HG02571 (cell line): ENCODE data around the gene MGRN1.

Experiments used
- ATAC-seq: cut with Tn5 transposase; IDR thresholded peaks from one replicate; pipeline ENCODE4 v1.9.1; 2021; ENCODE audit warnings: mild to moderate bottlenecking, moderate library complexity; ENCODE audit not compliant: unreplicated experiment

Gene MGRN1

GRCh38 chr16:4618645-4619418 lies 5.8 kb upstream of the MGRN1 start:
- no peak for ATAC-seq

DNA sequence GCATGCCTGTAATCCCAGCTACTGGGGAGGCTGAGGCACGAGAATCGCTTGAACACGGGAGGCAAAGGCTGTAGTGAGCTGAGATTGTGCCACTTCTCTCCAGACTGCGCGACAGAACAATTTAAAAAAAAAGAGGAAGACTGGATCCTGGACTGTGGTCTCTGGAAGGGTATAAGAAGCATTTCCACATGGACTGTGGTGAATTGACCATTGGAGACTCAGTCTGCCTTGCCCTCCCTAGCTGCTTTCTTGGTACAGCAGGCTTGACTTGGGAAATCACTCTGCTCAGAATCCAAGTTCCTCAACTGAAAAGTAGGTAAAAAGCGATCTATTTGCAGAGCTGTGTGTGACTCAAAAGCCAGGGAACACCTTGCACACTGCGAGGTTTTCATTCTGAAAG lies 1.0 kb upstream of the MGRN1 start:
- no peak for ATAC-seq

- peak; percentile 47 for ATAC-seq
Measured at GRCh38 chr16:4624827-4625559, 367 bp downstream of the MGRN1 start.

DNA sequence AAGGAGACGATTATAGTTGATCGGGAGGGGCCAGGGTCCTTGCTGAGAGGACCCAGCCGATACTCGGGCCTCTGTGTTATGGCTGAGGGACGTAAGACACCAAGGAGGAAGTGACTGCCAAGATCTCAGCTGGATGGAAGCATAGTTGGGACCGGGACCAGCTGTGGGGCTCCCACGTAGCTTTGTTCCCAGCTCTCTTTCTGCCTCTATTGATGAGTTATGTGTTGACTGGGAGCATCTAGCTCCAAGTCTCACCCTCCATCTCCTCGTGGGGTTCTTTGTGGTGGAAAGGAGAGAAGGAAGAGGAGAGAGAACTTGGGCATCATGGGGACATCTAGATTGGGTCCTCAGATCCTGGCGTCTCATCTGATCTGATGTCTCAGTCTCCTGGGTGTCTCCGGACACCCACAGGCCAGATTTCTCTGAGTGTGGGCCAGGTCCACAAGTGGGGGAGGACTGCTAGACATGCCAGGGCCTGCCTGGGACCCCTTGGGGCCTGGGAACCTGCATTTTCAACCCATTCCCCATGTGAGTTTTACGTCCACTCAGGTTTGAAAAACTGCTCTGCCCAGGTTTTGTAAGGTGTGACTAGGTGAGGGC lies 1.0 kb downstream of the MGRN1 start:
- no peak for ATAC-seq

- no peak for ATAC-seq
Measured at GRCh38 chr16:4626396-4626795, 1.8 kb downstream of the MGRN1 start.

GRCh38 chr16:4628283-4628682 lies 3.7 kb downstream of the MGRN1 start:
- no peak for ATAC-seq

- ATAC-seq = no peak
Measured at GRCh38 chr16:4631444-4631843, 6.8 kb downstream of the MGRN1 start.

- ATAC-seq = no peak
Measured at GRCh38 chr16:4633910-4634635, 9.4 kb downstream of the MGRN1 start.

- no peak for ATAC-seq
Measured at GRCh38 chr16:4634768-4635167, 10.1 kb downstream of the MGRN1 start.

DNA sequence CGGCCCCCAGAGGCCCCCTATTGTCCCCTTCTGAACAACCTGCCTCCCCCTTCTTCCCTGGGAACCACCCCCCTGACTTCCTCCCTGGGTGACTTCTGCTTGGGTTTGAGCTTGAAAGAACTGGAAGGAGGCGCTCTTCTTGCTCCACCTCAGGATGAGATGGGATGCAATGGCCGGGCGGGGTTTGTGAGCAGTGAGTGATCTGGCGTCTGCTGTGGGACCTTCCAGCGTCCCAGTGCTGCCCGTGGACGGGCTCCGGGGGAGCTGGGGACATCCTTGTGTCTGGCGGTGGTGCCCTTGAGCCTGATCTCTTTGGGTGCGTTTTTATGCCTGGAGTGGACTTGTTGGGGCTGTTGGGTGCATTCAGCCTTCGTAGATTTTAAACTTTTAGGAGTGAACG lies 11.6 kb downstream of the MGRN1 start:
- no peak for ATAC-seq

- no peak for ATAC-seq
Measured at GRCh38 chr16:4637501-4638166, 13.0 kb downstream of the MGRN1 start.

GRCh38 chr16:4639899-4640509 lies 15.4 kb downstream of the MGRN1 start:
- ATAC-seq = no peak

DNA sequence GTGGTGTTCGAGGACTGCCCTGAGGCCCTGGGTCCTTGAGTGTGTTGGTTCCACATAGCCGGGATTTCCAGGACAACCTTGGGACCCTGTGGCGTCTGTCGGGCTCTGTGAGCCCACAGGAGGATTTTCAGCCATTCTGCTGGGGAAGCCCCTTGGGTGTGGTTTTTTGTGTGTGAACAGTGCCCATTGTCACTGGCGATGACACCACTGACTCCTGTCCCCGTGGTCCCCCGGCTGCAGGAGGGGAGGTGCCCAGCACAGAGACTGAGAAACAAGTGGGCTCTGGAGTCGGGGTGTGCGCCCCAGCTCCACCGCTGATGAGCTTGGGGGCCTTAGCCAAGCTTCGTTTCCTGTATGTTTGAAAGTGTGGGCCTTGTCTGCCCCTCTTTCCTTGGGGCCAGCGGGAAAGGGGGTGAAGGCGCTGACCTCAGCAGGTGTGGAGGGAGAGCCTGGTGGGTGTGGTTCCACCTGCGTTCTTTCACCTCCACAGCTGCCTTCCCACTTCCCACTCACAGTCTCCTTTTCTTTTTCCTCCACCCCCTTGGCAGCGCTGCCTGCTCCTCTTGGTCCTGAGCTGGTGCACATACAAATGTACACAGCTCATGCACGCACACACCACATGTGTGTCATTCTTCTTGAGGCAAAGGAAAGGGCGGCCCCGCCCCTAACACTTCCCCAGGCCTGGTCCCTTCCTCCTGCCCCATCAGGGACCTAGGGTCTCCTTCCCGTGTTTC lies 16.1 kb downstream of the MGRN1 start:
- no peak for ATAC-seq

DNA sequence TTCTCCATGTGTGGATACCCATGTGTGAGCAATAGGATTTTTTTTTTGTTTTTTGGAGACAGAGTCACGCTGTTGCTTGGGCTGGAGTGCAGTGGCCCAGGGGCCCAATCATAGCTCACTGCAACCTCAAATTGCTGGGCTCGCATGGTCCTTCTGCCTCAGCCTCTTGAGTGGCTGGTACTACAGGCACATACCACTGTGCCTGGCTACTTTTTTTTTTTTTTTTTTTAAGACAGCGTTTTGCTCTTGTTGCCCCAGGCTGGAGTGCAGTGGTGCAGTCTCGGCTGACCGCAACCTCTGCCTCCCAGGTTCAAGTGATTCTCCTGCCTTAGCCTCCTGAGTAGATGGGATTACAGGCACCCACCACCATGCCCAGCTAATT lies 16.7 kb downstream of the MGRN1 start:
- ATAC-seq = no peak

DNA sequence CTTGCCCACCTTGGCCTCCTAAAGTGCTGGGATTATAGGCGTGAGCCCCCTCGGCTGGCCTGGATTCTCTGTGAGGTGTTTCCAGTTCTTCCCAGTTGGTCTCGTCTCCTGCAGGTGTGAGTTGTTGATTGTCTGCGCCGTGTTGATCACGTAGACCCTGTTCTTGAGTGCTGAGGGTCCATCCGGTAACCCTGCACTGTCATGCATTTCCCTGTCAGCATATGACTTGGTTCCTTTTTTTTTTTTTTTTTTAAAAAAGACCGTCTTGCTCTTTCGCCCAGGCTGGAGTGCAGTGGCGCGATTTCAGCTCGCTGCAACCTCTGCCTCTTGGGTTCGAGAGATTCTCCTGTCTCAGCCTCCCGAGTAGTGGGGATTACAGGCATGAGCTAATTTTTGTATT lies 17.3 kb downstream of the MGRN1 start:
- ATAC-seq = no peak

DNA sequence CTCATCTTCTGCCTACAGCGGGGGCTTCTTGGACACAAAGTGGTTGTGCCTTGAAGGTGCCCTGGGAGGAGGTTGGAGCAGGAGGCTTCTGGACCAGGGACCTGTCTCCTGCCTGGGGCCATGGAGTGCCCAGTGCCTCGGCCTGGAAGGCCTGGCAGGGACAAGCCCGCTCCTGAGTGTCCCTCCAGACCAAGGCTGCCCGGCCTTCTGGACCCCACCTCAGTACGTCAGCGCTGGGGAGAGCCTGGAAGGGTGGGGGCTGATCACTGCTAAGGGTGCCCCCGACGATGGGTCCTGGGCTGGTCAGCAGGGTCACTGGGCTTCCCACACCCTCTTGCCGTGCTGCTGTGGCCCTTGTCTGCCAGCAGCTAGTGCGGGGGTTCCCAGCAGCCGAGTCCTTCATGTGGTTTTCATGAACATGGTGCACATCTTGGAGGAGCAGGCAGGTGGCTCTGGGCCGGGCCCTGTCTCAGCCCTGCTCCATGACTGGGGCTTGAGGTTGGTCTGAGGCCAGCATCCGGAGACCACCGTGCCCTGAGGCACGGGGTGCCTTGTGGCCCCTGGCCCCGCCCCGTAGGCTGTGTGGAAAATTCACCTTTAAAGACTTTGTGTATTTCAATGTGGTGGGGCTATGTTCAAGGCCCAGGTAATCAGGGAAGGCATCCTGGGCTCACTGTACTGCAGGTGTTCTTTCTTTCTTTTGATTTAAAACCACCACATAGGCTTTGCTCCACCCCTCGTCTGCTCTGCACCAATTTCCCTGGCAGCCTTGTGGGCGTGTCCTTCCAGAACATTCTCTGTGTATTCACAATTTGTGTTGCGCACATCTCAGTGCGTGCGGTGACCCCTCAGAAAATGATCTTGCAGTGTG lies 22.4 kb downstream of the MGRN1 start:
- ATAC-seq = no peak

GRCh38 chr16:4647644-4647980 lies 23.0 kb downstream of the MGRN1 start:
- no peak for ATAC-seq

GRCh38 chr16:4648917-4649316 lies 24.3 kb downstream of the MGRN1 start:
- ATAC-seq = no peak
